Measurements from ENCODE around the gene NEK7. TPM values are rescaled to one million over a fixed set of nuclear protein-coding genes. Genes with fewer than 3 reads are reported as not detected.
"Not testable (repeated sequence)": the region's sequence is repeated elsewhere in the genome, so short reads cannot be mapped to it uniquely, and the experiment has no call there.

The NEK7 gene
- 57.9 and 63.9 TPM in 2 replicates for total RNA-seq

- intact Hi-C loops (cut with micrococcal nuclease): loop anchor here (1.0 to 10.0 kb wide), 16 partner anchors 32 to 886 kb away; partner anchors contain the start of genes C1orf53 and DENND1B
Observed at GRCh38 chr1:198156745-198157240, at the start of gene NEK7. NEK7 (plus strand) TSS chr1:198156998; CDS start chr1:198232581, 75,583 bp downstream.

GRCh38 chr1:198107091-198107501 lies 49.7 kb upstream of the NEK7 start:
- intact Hi-C loops (cut with micrococcal nuclease): no loop called here

GRCh38 chr1:198108636-198109370 lies 48.0 kb upstream of the NEK7 start:
- intact Hi-C loops (cut with micrococcal nuclease): no loop called here

- intact Hi-C loops (cut with micrococcal nuclease): no loop called here
Observed at GRCh38 chr1:198109371-198109715, 47.5 kb upstream of the NEK7 start.

GRCh38 chr1:198113342-198113750 lies 43.5 kb upstream of the NEK7 start:
- intact Hi-C loops (cut with micrococcal nuclease): no loop called here

GRCh38 chr1:198116069-198116468 lies 40.7 kb upstream of the NEK7 start:
- intact Hi-C loops (cut with micrococcal nuclease): no loop called here

- intact Hi-C loops (cut with micrococcal nuclease): no loop called here
Observed at GRCh38 chr1:198116469-198116868, 40.3 kb upstream of the NEK7 start.

GRCh38 chr1:198117267-198117666 lies 39.5 kb upstream of the NEK7 start:
- intact Hi-C loops (cut with micrococcal nuclease): no loop called here

GRCh38 chr1:198118134-198118533 lies 38.7 kb upstream of the NEK7 start:
- intact Hi-C loops (cut with micrococcal nuclease): no loop called here

GRCh38 chr1:198119906-198120305 lies 36.9 kb upstream of the NEK7 start:
- intact Hi-C loops (cut with micrococcal nuclease): no loop called here

GRCh38 chr1:198121056-198121826 lies 35.6 kb upstream of the NEK7 start:
- intact Hi-C loops (cut with micrococcal nuclease): no loop called here

GRCh38 chr1:198122693-198123092 lies 34.1 kb upstream of the NEK7 start:
- intact Hi-C loops (cut with micrococcal nuclease): no loop called here

- intact Hi-C loops (cut with micrococcal nuclease): no loop called here
Observed at GRCh38 chr1:198123133-198123532, 33.7 kb upstream of the NEK7 start.

GRCh38 chr1:198124673-198125072 lies 32.1 kb upstream of the NEK7 start:
- intact Hi-C loops (cut with micrococcal nuclease): no loop called here

GRCh38 chr1:198125995-198126735 lies 30.6 kb upstream of the NEK7 start:
- intact Hi-C loops (cut with micrococcal nuclease): no loop called here

- intact Hi-C loops (cut with micrococcal nuclease): no loop called here
Observed at GRCh38 chr1:198128533-198128932, 28.3 kb upstream of the NEK7 start.

- intact Hi-C loops (cut with micrococcal nuclease): not testable (repeated sequence)
Observed at GRCh38 chr1:198130053-198130452, 26.7 kb upstream of the NEK7 start.

GRCh38 chr1:198132060-198132781 lies 24.6 kb upstream of the NEK7 start:
- intact Hi-C loops (cut with micrococcal nuclease): no loop called here

GRCh38 chr1:198134252-198134651 lies 22.5 kb upstream of the NEK7 start:
- intact Hi-C loops (cut with micrococcal nuclease): no loop called here

- intact Hi-C loops (cut with micrococcal nuclease): no loop called here
Observed at GRCh38 chr1:198135366-198135765, 21.4 kb upstream of the NEK7 start.

Data from T-helper 2 cell treated with Interferon-gamma antibody and Interleukin-4, amounts not matched to agents 100 ng/mL and 5 ng/mL, for 36 hours (primary cell).